H1 (cell line): ENCODE data around the gene TMEM245.

Experiments
- BRCA1 ChIP-seq: IDR thresholded peaks from 2 replicates; pipeline ENCODE4 v1.6.1; 2012; ENCODE audit warnings: low read depth, low read length, improper control_type of control experiment
- CEBPB ChIP-seq: IDR thresholded peaks from 2 replicates; pipeline ENCODE4 v1.6.1; 2012; ENCODE audit warnings: low read depth, low read length
- EP300 ChIP-seq, 2 experiments: IDR thresholded peaks; 1 replicate in 1 of 2; 2 replicates in 1 of 2; pipeline ENCODE4 v1.6.1; 2011 to 2012; ENCODE audit warnings: low read depth in 2 of 2, low read length in 2 of 2, mild to moderate bottlenecking in 2 of 2, borderline replicate concordance in 1 of 2, inconsistent platforms in 1 of 2, moderate library complexity in 1 of 2
- GABPA ChIP-seq: IDR thresholded peaks from 2 replicates; pipeline ENCODE4 v1.6.1; 2011; ENCODE audit warnings: mild to moderate bottlenecking, low read length, moderate library complexity, borderline replicate concordance; ENCODE audit not compliant: insufficient read depth
- GTF2F1 ChIP-seq: IDR thresholded peaks from 2 replicates; pipeline ENCODE4 v1.6.1; 2012; ENCODE audit warnings: low read depth, low read length, improper control_type of control experiment, borderline replicate concordance
- JUN ChIP-seq: IDR thresholded peaks from 2 replicates; pipeline ENCODE4 v1.6.1; 2011; ENCODE audit warnings: low read depth, mild to moderate bottlenecking, improper control_type of control experiment, low read length
- JUND ChIP-seq: IDR thresholded peaks from 2 replicates; pipeline ENCODE4 v1.6.1; 2011; ENCODE audit warnings: mild to moderate bottlenecking, improper control_type of control experiment, low read length
- POLR2A ChIP-seq, 2 experiments: IDR thresholded peaks; 1 replicate in 1 of 2; 2 replicates in 1 of 2; pipeline ENCODE4 v1.6.1; 2011; ENCODE audit warnings: low read depth in 2 of 2, low read length in 2 of 2, mild to moderate bottlenecking in 2 of 2; ENCODE audit errors: control extremely low read depth in 1 of 2
- POLR2AphosphoS5 ChIP-seq: IDR thresholded peaks from 2 replicates; pipeline ENCODE4 v1.6.1; 2011; ENCODE audit warnings: low read depth, low read length
- TF ChIP-seq, protein P1 (sequence below), 3 experiments: IDR thresholded peaks; 1 replicate in 2 of 3; 2 replicates in 1 of 3; pipeline versions ENCODE4 v1.5.1 to v1.6.1; 2011; ENCODE audit warnings: low read length in 3 of 3, mild to moderate bottlenecking in 3 of 3, inconsistent platforms in 2 of 3, low read depth in 1 of 3, moderate library complexity in 1 of 3; ENCODE audit not compliant: insufficient read depth in 1 of 3; ENCODE audit errors: control extremely low read depth in 1 of 3

GRCh38 chr9:109166771-109167601, 47.2 kb upstream of the TMEM245 start, which contains the start of gene FRRS1L:
- TF ChIP-seq, protein P1, sequence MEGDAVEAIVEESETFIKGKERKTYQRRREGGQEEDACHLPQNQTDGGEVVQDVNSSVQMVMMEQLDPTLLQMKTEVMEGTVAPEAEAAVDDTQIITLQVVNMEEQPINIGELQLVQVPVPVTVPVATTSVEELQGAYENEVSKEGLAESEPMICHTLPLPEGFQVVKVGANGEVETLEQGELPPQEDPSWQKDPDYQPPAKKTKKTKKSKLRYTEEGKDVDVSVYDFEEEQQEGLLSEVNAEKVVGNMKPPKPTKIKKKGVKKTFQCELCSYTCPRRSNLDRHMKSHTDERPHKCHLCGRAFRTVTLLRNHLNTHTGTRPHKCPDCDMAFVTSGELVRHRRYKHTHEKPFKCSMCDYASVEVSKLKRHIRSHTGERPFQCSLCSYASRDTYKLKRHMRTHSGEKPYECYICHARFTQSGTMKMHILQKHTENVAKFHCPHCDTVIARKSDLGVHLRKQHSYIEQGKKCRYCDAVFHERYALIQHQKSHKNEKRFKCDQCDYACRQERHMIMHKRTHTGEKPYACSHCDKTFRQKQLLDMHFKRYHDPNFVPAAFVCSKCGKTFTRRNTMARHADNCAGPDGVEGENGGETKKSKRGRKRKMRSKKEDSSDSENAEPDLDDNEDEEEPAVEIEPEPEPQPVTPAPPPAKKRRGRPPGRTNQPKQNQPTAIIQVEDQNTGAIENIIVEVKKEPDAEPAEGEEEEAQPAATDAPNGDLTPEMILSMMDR (IDR thresholded peaks at IDR 0.05; ENCODE audit: control extremely low read depth in 1 of 3, insufficient read depth in 1 of 3, low read depth in 1 of 3, low read length in 3 of 3) = no peak
- TF ChIP-seq POLR2A (IDR thresholded peaks at IDR 0.05; ENCODE audit: control extremely low read depth in 1 of 2, low read depth in 2 of 2, low read length in 2 of 2) (no peak), JUN (no peak), EP300 (IDR thresholded peaks at IDR 0.05; ENCODE audit: borderline replicate concordance in 1 of 2, low read depth in 2 of 2, low read length in 2 of 2) (no peak), GABPA (no peak), JUND (no peak), POLR2AphosphoS5 (no peak), BRCA1 (no peak), GTF2F1 (no peak), CEBPB (no peak)
